K562 (cell line): ENCODE measurements around the gene AGPAT2. TPM values are rescaled to one million over a fixed set of nuclear protein-coding genes. Genes with fewer than 3 reads are reported as not detected.
A peak's percentile ranks its signal among the peaks of the same experiment; 100 is the strongest.

Experiments
- CCNT2 ChIP-seq: IDR thresholded peaks from 2 replicates; pipeline ENCODE4 v1.6.1; 2011; ENCODE audit warnings: borderline replicate concordance, low read depth, mild to moderate bottlenecking, moderate library complexity, mixed read lengths, low read length; ENCODE audit not compliant: insufficient read length; ENCODE audit errors: extremely low read depth
- DIDO1 ChIP-seq: fragments of 450-650 bp; IDR thresholded peaks from 2 replicates; pipeline ENCODE4 v1.6.1; 2016; ENCODE audit warnings: low read depth, missing biosample characterization, missing genetic modification characterization
- SETDB1 ChIP-seq: IDR thresholded peaks from one replicate; pipeline ENCODE4 v1.6.1; 2012; ENCODE audit warnings: low read length, control low read depth, inconsistent platforms
- STAG1 ChIP-seq: sonication (generic); formaldehyde crosslinking; IDR thresholded peaks from 2 replicates; pipeline ENCODE4 v1.5.0; 2020; ENCODE audit warnings: missing genetic modification reagents, borderline replicate concordance
- ZBTB17 ChIP-seq: fragments of 450-650 bp; formaldehyde crosslinking; IDR thresholded peaks from 2 replicates; pipeline ENCODE4 v1.4.0; 2020; ENCODE audit warnings: mild to moderate bottlenecking
- ZNF253 ChIP-seq: fragments of 250-450 bp; sonication (Bioruptor Pico); conservative IDR thresholded peaks from 2 replicates; pipeline ENCODE4 v1.6.1; 2021; ENCODE audit warnings: mild to moderate bottlenecking
- polyA plus RNA-seq, 8 experiments: library from polyadenylated mRNA; depleted of rRNA in 4 of 8; stranded (reverse) in 5 of 8; unstranded in 3 of 8; fragments of >200 nt; fragmentation: Nextera tagmentation in 2 of 8; fragmentation: Illumina TruSeq in 1 of 8; extraction: Ambion mirVana in 2 of 8; extraction: Trizol in 1 of 8; gene quantifications; 2 replicates each; pipeline versions ENCODE4 v1.2.1 to v1.2.3, GENCODE V29; 2011 to 2014; ENCODE audit warnings: inconsistent platforms in 1 of 8, missing spikeins in 1 of 8
- total RNA-seq, 7 experiments: library from RNA; depleted of rRNA in 6 of 7; stranded (reverse); fragments of >200 nt in 6 of 7; fragmentation: Illumina TruSeq in 2 of 7; extraction: Trizol in 2 of 7; gene quantifications; 2 replicates each; pipeline versions ENCODE4 v1.2.1 to v1.2.3, GENCODE V29; 2011 to 2021; ENCODE audit warnings: low replicate concordance in 1 of 7
- TF ChIP-seq, protein P1 (sequence below): sonication (generic); formaldehyde crosslinking; IDR thresholded peaks from 2 replicates; pipeline ENCODE4 v1.8.0; 2022; ENCODE audit warnings: mild to moderate bottlenecking, low read depth, missing genetic modification reagents
- TF ChIP-seq, protein P2 (sequence below): sonication (generic); formaldehyde crosslinking; IDR thresholded peaks from 2 replicates; pipeline ENCODE4 v1.8.1; 2023; ENCODE audit warnings: mild to moderate bottlenecking, missing genetic modification reagents
- TF ChIP-seq, protein P3 (sequence below): sonication (generic); formaldehyde crosslinking; IDR thresholded peaks from 2 replicates; pipeline ENCODE4 v1.8.0; 2022; ENCODE audit warnings: mild to moderate bottlenecking, missing genetic modification reagents

AGPAT2 gene
- total and polyA plus RNA-seq, 9 of the 15 experiments (the other 6 are each of a cell fraction or from before 2014, with no cell fraction given) = 0.13 to 54.5 (median 23.9) TPM

DNA sequence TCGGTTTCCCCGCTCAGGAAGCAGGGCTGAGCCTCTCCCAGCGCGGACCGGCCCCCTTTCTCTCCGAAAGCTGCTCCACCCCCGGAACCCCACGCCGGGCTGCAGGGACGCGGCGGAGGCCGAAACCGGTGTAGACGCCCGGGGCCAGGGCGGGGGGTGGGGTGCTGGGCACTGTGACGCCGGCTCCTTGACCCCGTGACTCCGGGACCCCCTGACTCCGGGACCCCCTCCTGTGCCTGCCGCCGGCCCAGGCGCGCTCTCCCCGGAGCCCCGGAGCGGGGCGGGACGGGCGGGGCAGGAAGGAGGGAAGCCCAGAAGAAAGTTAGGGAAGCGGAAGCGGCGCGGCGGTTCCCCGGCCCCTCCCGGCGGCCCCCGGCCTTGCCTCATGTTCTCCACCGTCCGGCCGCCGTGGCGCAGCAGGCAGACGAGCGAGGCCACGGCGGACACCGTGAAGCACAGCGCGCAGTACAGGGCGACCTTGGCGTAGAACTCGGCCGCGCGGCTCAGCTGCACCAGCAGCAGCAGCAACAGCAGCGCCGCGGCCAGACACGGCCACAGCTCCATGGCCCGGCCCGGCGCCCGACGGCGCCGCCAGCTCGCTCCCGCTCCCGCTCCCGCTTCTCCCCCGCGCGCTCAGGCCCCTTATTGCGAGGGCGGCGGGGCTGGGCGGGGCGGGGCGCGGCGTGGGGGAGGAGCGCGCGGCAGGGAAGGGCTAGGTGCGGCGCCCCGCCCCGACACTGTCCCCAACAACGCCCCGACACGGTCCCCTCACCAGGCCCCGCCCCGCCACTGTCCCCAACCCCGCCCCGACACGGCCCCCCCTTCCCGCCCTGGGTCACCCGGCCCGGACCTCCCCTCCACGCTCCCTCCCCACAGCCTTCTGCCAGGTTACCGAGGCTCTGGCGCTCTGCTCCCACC lies at the start of gene AGPAT2 (continued):
- TF ChIP-seq, protein P1, sequence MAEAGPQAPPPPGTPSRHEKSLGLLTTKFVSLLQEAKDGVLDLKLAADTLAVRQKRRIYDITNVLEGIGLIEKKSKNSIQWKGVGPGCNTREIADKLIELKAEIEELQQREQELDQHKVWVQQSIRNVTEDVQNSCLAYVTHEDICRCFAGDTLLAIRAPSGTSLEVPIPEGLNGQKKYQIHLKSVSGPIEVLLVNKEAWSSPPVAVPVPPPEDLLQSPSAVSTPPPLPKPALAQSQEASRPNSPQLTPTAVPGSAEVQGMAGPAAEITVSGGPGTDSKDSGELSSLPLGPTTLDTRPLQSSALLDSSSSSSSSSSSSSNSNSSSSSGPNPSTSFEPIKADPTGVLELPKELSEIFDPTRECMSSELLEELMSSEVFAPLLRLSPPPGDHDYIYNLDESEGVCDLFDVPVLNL = 0 out of 2 replicates have a peak, but pooled peaks have one; percentile 19
- TF ChIP-seq DIDO1 (tag) = no peak
- TF ChIP-seq ZNF253 (CRISPR knock-in tag) = no peak
- 0 out of 2 replicates have a peak, but pooled peaks have one; percentile 21 for TF ChIP-seq ZBTB17 (CRISPR knock-in tag)
- TF ChIP-seq STAG1 (CRISPR knock-in tag) = 0 out of 2 replicates have a peak, but pooled peaks have one; percentile 27
- no peak for TF ChIP-seq SETDB1
- TF ChIP-seq CCNT2 = peak; percentile 61
- TF ChIP-seq, protein P2, sequence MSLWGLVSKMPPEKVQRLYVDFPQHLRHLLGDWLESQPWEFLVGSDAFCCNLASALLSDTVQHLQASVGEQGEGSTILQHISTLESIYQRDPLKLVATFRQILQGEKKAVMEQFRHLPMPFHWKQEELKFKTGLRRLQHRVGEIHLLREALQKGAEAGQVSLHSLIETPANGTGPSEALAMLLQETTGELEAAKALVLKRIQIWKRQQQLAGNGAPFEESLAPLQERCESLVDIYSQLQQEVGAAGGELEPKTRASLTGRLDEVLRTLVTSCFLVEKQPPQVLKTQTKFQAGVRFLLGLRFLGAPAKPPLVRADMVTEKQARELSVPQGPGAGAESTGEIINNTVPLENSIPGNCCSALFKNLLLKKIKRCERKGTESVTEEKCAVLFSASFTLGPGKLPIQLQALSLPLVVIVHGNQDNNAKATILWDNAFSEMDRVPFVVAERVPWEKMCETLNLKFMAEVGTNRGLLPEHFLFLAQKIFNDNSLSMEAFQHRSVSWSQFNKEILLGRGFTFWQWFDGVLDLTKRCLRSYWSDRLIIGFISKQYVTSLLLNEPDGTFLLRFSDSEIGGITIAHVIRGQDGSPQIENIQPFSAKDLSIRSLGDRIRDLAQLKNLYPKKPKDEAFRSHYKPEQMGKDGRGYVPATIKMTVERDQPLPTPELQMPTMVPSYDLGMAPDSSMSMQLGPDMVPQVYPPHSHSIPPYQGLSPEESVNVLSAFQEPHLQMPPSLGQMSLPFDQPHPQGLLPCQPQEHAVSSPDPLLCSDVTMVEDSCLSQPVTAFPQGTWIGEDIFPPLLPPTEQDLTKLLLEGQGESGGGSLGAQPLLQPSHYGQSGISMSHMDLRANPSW (CRISPR knock-in tag) = no peak
- TF ChIP-seq, protein P3, sequence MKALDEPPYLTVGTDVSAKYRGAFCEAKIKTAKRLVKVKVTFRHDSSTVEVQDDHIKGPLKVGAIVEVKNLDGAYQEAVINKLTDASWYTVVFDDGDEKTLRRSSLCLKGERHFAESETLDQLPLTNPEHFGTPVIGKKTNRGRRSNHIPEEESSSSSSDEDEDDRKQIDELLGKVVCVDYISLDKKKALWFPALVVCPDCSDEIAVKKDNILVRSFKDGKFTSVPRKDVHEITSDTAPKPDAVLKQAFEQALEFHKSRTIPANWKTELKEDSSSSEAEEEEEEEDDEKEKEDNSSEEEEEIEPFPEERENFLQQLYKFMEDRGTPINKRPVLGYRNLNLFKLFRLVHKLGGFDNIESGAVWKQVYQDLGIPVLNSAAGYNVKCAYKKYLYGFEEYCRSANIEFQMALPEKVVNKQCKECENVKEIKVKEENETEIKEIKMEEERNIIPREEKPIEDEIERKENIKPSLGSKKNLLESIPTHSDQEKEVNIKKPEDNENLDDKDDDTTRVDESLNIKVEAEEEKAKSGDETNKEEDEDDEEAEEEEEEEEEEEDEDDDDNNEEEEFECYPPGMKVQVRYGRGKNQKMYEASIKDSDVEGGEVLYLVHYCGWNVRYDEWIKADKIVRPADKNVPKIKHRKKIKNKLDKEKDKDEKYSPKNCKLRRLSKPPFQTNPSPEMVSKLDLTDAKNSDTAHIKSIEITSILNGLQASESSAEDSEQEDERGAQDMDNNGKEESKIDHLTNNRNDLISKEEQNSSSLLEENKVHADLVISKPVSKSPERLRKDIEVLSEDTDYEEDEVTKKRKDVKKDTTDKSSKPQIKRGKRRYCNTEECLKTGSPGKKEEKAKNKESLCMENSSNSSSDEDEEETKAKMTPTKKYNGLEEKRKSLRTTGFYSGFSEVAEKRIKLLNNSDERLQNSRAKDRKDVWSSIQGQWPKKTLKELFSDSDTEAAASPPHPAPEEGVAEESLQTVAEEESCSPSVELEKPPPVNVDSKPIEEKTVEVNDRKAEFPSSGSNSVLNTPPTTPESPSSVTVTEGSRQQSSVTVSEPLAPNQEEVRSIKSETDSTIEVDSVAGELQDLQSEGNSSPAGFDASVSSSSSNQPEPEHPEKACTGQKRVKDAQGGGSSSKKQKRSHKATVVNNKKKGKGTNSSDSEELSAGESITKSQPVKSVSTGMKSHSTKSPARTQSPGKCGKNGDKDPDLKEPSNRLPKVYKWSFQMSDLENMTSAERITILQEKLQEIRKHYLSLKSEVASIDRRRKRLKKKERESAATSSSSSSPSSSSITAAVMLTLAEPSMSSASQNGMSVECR (CRISPR knock-in tag) = peak; percentile 69
